ENCODE results near the gene FOXP4. TPM values are rescaled to one million over a fixed set of nuclear protein-coding genes. Genes with fewer than 3 reads are reported as not detected.

FOXP4 gene
- total RNA-seq, 1 donor from 2014 or later, result 27.9 TPM

DNA sequence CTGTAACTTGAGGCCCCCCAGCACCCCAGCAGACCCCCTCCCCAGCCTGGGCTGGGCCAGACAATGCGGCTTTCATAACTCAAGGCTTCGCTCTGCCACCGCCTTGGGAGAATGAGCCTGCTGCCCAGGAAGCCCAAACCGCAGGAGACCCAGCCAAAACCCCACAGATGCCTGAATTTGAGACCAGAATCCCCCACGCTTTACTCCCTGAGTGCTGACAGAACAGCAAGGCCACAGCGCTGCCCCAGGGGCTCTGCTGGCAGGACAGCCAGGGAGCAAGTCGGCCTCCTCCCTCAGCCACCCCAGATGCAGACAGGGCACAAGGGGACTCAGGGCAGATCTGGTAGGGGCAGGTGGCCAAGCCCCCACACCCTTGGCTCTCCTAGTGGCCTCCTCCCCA, 94.2 kb downstream of the FOXP4 start:
- H3K27me3 Mint-ChIP-seq (ENCODE audit: unreplicated experiment), result peaks cover 34% of the 10 kb centered on the region
- no peaks in the 10 kb centered on the region for H3K36me3 Mint-ChIP-seq (ENCODE audit: unreplicated experiment)
- H3K27ac Mint-ChIP-seq (ENCODE audit: unreplicated experiment), result no peak overlapping the region
- no peak for DNase-seq
- TF ChIP-seq, protein P1, sequence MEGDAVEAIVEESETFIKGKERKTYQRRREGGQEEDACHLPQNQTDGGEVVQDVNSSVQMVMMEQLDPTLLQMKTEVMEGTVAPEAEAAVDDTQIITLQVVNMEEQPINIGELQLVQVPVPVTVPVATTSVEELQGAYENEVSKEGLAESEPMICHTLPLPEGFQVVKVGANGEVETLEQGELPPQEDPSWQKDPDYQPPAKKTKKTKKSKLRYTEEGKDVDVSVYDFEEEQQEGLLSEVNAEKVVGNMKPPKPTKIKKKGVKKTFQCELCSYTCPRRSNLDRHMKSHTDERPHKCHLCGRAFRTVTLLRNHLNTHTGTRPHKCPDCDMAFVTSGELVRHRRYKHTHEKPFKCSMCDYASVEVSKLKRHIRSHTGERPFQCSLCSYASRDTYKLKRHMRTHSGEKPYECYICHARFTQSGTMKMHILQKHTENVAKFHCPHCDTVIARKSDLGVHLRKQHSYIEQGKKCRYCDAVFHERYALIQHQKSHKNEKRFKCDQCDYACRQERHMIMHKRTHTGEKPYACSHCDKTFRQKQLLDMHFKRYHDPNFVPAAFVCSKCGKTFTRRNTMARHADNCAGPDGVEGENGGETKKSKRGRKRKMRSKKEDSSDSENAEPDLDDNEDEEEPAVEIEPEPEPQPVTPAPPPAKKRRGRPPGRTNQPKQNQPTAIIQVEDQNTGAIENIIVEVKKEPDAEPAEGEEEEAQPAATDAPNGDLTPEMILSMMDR (IDR thresholded peaks at IDR 0.05; ENCODE audit: partially characterized antibody, unreplicated experiment), result no peak
- no peak overlapping the region for H3K4me3 Mint-ChIP-seq (ENCODE audit: unreplicated experiment)
- H3K4me1 Mint-ChIP-seq (ENCODE audit: low read depth, unreplicated experiment), result peaks cover 19% of the 10 kb centered on the region
- H3K9me3 Mint-ChIP-seq (ENCODE audit: unreplicated experiment), result peaks cover 8% of the 10 kb centered on the region

GRCh38 chr6:41641352-41641925, 95.3 kb downstream of the FOXP4 start:
- Mint-ChIP-seq H3K4me1 (ENCODE audit: low read depth, unreplicated experiment) (peaks cover 20% of the 10 kb centered on the region), H3K4me3 (ENCODE audit: unreplicated experiment) (peak overlapping the region; percentile 49)
- TF ChIP-seq, protein P1 (IDR thresholded peaks at IDR 0.05; ENCODE audit: partially characterized antibody, unreplicated experiment), result no peak

DNA sequence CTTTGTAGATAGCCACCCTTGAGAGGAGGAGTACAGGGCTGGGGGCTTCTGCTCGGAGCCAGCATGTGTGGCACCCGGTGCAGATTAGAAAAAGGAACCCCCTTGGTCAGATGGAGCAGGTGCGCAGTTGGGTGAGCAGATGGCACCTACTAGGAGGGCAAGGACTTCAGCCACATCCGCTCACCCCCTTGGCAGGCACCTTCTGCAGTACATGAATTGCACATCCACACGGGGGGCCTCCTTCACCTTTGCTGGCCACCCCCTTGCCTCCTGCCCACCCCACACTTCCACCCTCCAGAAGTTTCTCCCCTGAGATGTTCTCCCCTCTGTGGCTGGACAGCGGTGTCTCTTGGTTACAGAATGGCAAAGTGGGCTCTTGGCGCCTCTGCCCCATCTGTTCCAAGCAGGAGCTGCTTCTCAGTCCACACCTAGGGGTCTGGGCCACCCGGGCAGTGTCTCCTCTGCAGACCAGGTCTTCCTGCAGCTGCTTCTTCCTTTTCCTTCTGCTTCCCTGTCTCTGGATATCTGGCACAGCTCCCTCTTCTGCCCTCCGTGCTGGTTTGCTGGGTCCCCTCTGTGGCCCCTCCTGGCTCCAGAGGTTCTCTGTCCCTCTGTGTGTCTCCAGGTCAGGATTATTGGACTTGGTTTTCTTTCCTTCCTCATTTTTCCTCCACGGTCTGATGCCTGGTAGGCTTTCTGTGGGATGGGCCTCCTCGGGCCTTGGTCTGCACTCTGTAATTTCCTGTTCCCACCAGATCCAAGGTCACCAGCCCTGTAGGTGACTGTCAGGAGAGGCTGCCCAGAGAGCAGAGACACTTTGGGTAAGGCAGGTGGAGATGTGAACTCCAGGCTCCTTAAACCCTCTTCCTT, 96.1 kb downstream of the FOXP4 start:
- Mint-ChIP-seq H3K4me1 (ENCODE audit: low read depth, unreplicated experiment) (peaks cover 20% of the 10 kb centered on the region), H3K4me3 (ENCODE audit: unreplicated experiment) (no peak overlapping the region), H3K9me3 (ENCODE audit: unreplicated experiment) (peaks cover 5% of the 10 kb centered on the region), H3K27me3 (ENCODE audit: unreplicated experiment) (peaks cover 26% of the 10 kb centered on the region), H3K27ac (ENCODE audit: unreplicated experiment) (peak overlapping the region; percentile 44), H3K36me3 (ENCODE audit: unreplicated experiment) (no peaks in the 10 kb centered on the region)
- no peak for DNase-seq
- TF ChIP-seq, protein P1 (IDR thresholded peaks at IDR 0.05; ENCODE audit: partially characterized antibody, unreplicated experiment), result no peak

More at GRCh38 chr6:41641352-41641925, 95.3 kb downstream of the FOXP4 start:
- Mint-ChIP-seq H3K27ac (ENCODE audit: unreplicated experiment) (no peak overlapping the region), H3K27me3 (ENCODE audit: unreplicated experiment) (peaks cover 29% of the 10 kb centered on the region), H3K9me3 (ENCODE audit: unreplicated experiment) (peaks cover 8% of the 10 kb centered on the region), H3K36me3 (ENCODE audit: unreplicated experiment) (no peaks in the 10 kb centered on the region)
- DNase-seq, result no peak

GRCh38 chr6:41642960-41643898, 97.0 kb downstream of the FOXP4 start:
- H3K36me3 Mint-ChIP-seq (ENCODE audit: unreplicated experiment), result no peaks in the 10 kb centered on the region
- no peak overlapping the region for H3K4me3 Mint-ChIP-seq (ENCODE audit: unreplicated experiment)
- H3K27ac Mint-ChIP-seq (ENCODE audit: unreplicated experiment), result no peak overlapping the region
- TF ChIP-seq, protein P1 (IDR thresholded peaks at IDR 0.05; ENCODE audit: partially characterized antibody, unreplicated experiment), result no peak
- H3K27me3 Mint-ChIP-seq (ENCODE audit: unreplicated experiment), result peaks cover 20% of the 10 kb centered on the region
- peaks cover 20% of the 10 kb centered on the region for H3K4me1 Mint-ChIP-seq (ENCODE audit: low read depth, unreplicated experiment)
- no peak for DNase-seq
- H3K9me3 Mint-ChIP-seq (ENCODE audit: unreplicated experiment), result peaks cover 5% of the 10 kb centered on the region
